GM12878 (cell line): ENCODE results near the gene TUBA4B. TPM values are rescaled to one million over a fixed set of nuclear protein-coding genes. Genes with fewer than 3 reads are reported as not detected.

ENCODE experiments used
- ATAC-seq: fragments of 200-7000 bp; cut with Tn5 transposase; 3 replicates; pipeline ENCODE4 v1.9.1; 2020; ENCODE audit warnings: mild to moderate bottlenecking, moderate library complexity
- BruUV-seq: library from RNA; stranded (reverse); fragments of 400-500 nt; replicated peaks from 2 replicates; lab custom pipeline; 2021; lab: Mats Ljungman, UMichigan
- CTCF ChIA-PET: fragments of 300-600 bp; sonication (Branson Sonifier 250); formaldehyde crosslinking; extraction: SDS; loops from one replicate; lab custom pipeline; 2021; ENCODE audit warnings: inconsistent platforms; lab: Yijun Ruan, JAX
- POLR2A ChIA-PET: fragments of 350-600 bp; formaldehyde crosslinking; extraction: SDS; loops from one replicate; lab custom pipeline; 2021; ENCODE audit warnings: inconsistent platforms; lab: Charles Lee
- RAD21 ChIA-PET: fragments of 300-600 bp; sonication (Branson Sonifier 250); formaldehyde crosslinking; loops from one replicate; lab custom pipeline; 2023; ENCODE audit warnings: antibody characterized with exemption; ENCODE audit not compliant: unreplicated experiment; lab: Charles Lee
- SMC1A ChIA-PET: fragments of 300-600 bp; sonication (Branson Sonifier 250); formaldehyde crosslinking; loops from one replicate; lab custom pipeline; 2023; ENCODE audit not compliant: unreplicated experiment, uncharacterized antibody; lab: Charles Lee
- DNase-seq: peaks from one replicate; pipeline ENCODE4 v3.0.0-alpha.2; 2011; ENCODE audit warnings: low read depth, low spot score
- FAIRE-seq: peaks from 3 replicates; lab custom pipeline; 2011; peaks lifted over from hg19 to GRCh38; lab: Jason Lieb, UNC
- H2AFZ ChIP-seq: 2 replicates; pipeline ENCODE4 v1.6.0; 2011; ENCODE audit warnings: low read depth, low read length, control low read depth; ENCODE audit not compliant: control insufficient read depth
- H3K27ac ChIP-seq: 2 replicates; pipeline ENCODE4 v1.5.1; 2011; ENCODE audit warnings: control low read depth; ENCODE audit not compliant: control insufficient read depth, insufficient read depth
- H3K27me3 ChIP-seq, 2 experiments: replicated peaks in 1 of 2; 2 replicates each; pipeline versions ENCODE4 v1.6.0 to v1.6.1; 2011; ENCODE audit warnings: low read length in 1 of 2; ENCODE audit not compliant: control insufficient read depth in 2 of 2, insufficient read depth in 2 of 2
- H3K36me3 ChIP-seq, 2 experiments: 2 replicates each; pipeline ENCODE4 v1.5.1; 2011; ENCODE audit warnings: low read length in 1 of 2; ENCODE audit not compliant: control insufficient read depth in 2 of 2, insufficient read depth in 2 of 2
- H3K4me1 ChIP-seq: 2 replicates; pipeline ENCODE4 v1.6.1; 2011; ENCODE audit warnings: mild to moderate bottlenecking, low read length, moderate library complexity, mixed read lengths; ENCODE audit not compliant: control insufficient read depth, insufficient read depth
- H3K4me2 ChIP-seq: 2 replicates; pipeline ENCODE4 v1.6.0; 2011; ENCODE audit warnings: control low read depth; ENCODE audit not compliant: control insufficient read depth, insufficient read depth
- H3K4me3 ChIP-seq: fragments of 200-600 bp; sonication (generic); 2 replicates; pipeline ENCODE4 v1.5.1; 2016
- H3K79me2 ChIP-seq: 2 replicates; pipeline ENCODE4 v1.6.0; 2011; ENCODE audit warnings: low read length; ENCODE audit not compliant: control insufficient read depth, insufficient read depth
- H3K9ac ChIP-seq: 2 replicates; pipeline ENCODE4 v1.8.0; 2011; ENCODE audit warnings: low read length, control low read depth, mixed read lengths; ENCODE audit not compliant: control insufficient read depth, insufficient read depth
- H3K9me3 ChIP-seq: replicated peaks from 3 replicates; pipeline ENCODE4 v1.5.1; 2011; ENCODE audit warnings: mild to moderate bottlenecking, low read length; ENCODE audit not compliant: control insufficient read depth, insufficient read depth
- H4K20me1 ChIP-seq: 2 replicates; pipeline ENCODE4 v1.6.0; 2011; ENCODE audit not compliant: control insufficient read depth, insufficient read depth
- BACH1 ChIP-seq: fragments of 450-650 bp; IDR thresholded peaks from 2 replicates; pipeline ENCODE4 v1.6.1; 2017; ENCODE audit warnings: mild to moderate bottlenecking, borderline replicate concordance
- BHLHE40 ChIP-seq, 2 experiments: fragments of 450-650 bp in 1 of 2; IDR thresholded peaks; 2 replicates each; pipeline ENCODE4 v1.6.1; 2011 to 2017; ENCODE audit warnings: low read depth in 2 of 2, borderline replicate concordance in 1 of 2, improper control_type of control experiment in 1 of 2, low read length in 1 of 2, mild to moderate bottlenecking in 1 of 2
- CREM ChIP-seq: IDR thresholded peaks from 2 replicates; pipeline ENCODE4 v1.6.1; 2014; ENCODE audit warnings: antibody characterized with exemption, low read depth
- ELK1 ChIP-seq: IDR thresholded peaks from 2 replicates; pipeline ENCODE4 v1.6.1; 2012; ENCODE audit warnings: low read depth, low read length, improper control_type of control experiment
- JUNB ChIP-seq: IDR thresholded peaks from 2 replicates; pipeline ENCODE4 v1.6.1; 2016; ENCODE audit warnings: antibody characterized with exemption, mild to moderate bottlenecking
- SRF ChIP-seq, 2 experiments: IDR thresholded peaks; 2 replicates each; pipeline ENCODE4 v1.6.1; 2011; ENCODE audit warnings: low read depth in 2 of 2, low read length in 2 of 2, mild to moderate bottlenecking in 1 of 2, moderate library complexity in 1 of 2
- USF1 ChIP-seq: IDR thresholded peaks from 2 replicates; pipeline ENCODE4 v1.6.1; 2011; ENCODE audit warnings: borderline replicate concordance, low read depth, mild to moderate bottlenecking, moderate library complexity, mixed read lengths, low read length; ENCODE audit not compliant: insufficient read depth; ENCODE audit errors: extremely low read length
- ZBTB4 ChIP-seq: fragments of 450-650 bp; formaldehyde crosslinking; IDR thresholded peaks from 2 replicates; pipeline ENCODE4 v1.4.0; 2022; ENCODE audit warnings: mild to moderate bottlenecking, moderate library complexity
- ZNF217 ChIP-seq: fragments of 450-650 bp; IDR thresholded peaks from 2 replicates; pipeline ENCODE4 v1.6.1; 2017; ENCODE audit warnings: antibody characterized with exemption, mild to moderate bottlenecking
- ZNF592 ChIP-seq: fragments of 450-650 bp; IDR thresholded peaks from 2 replicates; pipeline ENCODE4 v1.6.1; 2017; ENCODE audit warnings: mild to moderate bottlenecking, moderate library complexity
- WGBS: methylation state at CpG from one replicate; pipeline ENCODE4 v1.1.6; 2016; ENCODE audit warnings: low lambda C conversion rate; ENCODE audit not compliant: insufficient replicate concordance, insufficient coverage; ENCODE audit errors: missing lambda C conversion rate; 5-methylcytosine and 5-hydroxymethylcytosine counted together
- in situ Hi-C: fragments of 300-500 bp; cut with MboI; formaldehyde crosslinking; loops from 9 replicates; pipeline ENCODE4 v1.14.3; 2018; ENCODE audit warnings: mixed read lengths
- intact Hi-C: fragments of 100-400 bp; cut with micrococcal nuclease; formaldehyde crosslinking; loops from one replicate; pipeline ENCODE4 v1.14.2; 2022; ENCODE audit not compliant: unreplicated experiment
- polyA plus RNA-seq, 11 experiments: library from polyadenylated mRNA; depleted of rRNA in 4 of 11; unstranded in 6 of 11; stranded (reverse) in 5 of 11; fragments of >200 nt; fragmentation: Nextera tagmentation in 4 of 11; fragmentation: Illumina TruSeq in 1 of 11; extraction: Ambion mirVana in 4 of 11; extraction: Trizol in 1 of 11; gene quantifications; 1 replicate in 1 of 11; 2 replicates in 10 of 11; pipeline versions ENCODE4 v1.2.1 to v1.2.3, GENCODE V29; 2011 to 2016; ENCODE audit warnings: inconsistent platforms in 2 of 11, missing spikeins in 2 of 11, low read depth in 1 of 11
- total RNA-seq, 4 experiments: library from RNA; depleted of rRNA in 3 of 4; stranded (reverse); fragments of >200 nt in 3 of 4; fragmentation: Illumina TruSeq in 1 of 4; extraction: Trizol in 1 of 4; gene quantifications; 2 replicates each; pipeline versions ENCODE4 v1.2.1 to v1.2.3, GENCODE V29; 2013 to 2021

The TUBA4B gene
- total and polyA plus RNA-seq, 10 of the 15 experiments (the other 5 are each of a cell fraction or from before 2014, with no cell fraction given), result 0.07 TPM; not detected in 9

- H2AFZ ChIP-seq, result no peak overlapping the region
- DNase-seq, result no peak
- no peaks in the 10 kb centered on the region for H4K20me1 ChIP-seq
- no TSS peak for BruUV-seq
- FAIRE-seq, result no peak
- H3K4me1 ChIP-seq, result no peaks in the 10 kb centered on the region
- intact Hi-C loops (no loop called here), in situ Hi-C loops (no loop called here)
- RAD21 ChIA-PET, result interaction anchor here (1.1 kb wide), 1 partner anchor 15 kb away, joined by 3 read pairs; no protein-coding TSS in a partner anchor
- no peak overlapping the region for H3K9ac ChIP-seq
- no peak overlapping the region for H3K27ac ChIP-seq
- TF ChIP-seq ELK1 (no peak), CREM (no peak), BHLHE40 (IDR thresholded peaks at IDR 0.05; ENCODE audit: borderline replicate concordance in 1 of 2, low read depth in 2 of 2, low read length in 1 of 2) (no peak), SRF (IDR thresholded peaks at IDR 0.05; ENCODE audit: low read depth in 2 of 2, low read length in 2 of 2) (no peak), ZNF217 (no peak), BACH1 (no peak), ZNF592 (no peak), ZBTB4 (no peak), JUNB (no peak), USF1 (no peak)
- TF ChIP-seq, all 136 proteins: peak for 0
- ChIA-PET POLR2A (interaction anchor here (1.3 to 1.4 kb wide), 2 partner anchors 8 to 63 kb away, joined by 4 to 8 read pairs; partner anchors contain the start of gene ZFAND2B), CTCF (interaction anchor here (0.9 to 1.6 kb wide), 4 partner anchors 8 to 100 kb away, joined by 3 to 4 read pairs (median 4); no protein-coding TSS in a partner anchor), SMC1A (interaction anchor here (1.0 to 1.8 kb wide), 2 partner anchors 25 kb away, joined by 4 to 6 read pairs; partner anchors contain the start of genes GLB1L and STK16)
- no peak for ATAC-seq
- Histone ChIP-seq H3K36me3 (no peaks in the 10 kb centered on the region), H3K4me2 (no peak overlapping the region), H3K4me3 (no peak overlapping the region), H3K27me3 (no peaks in the 10 kb centered on the region), H3K9me3 (no peaks in the 10 kb centered on the region), H3K79me2 (no peaks in the 10 kb centered on the region)
- 40% methylated on average over 5 of the region's 5 CpGs for WGBS
These were observed 17.0 kb downstream of the TUBA4B start for GRCh38 chr2:219270055-219270372.
